Transverse colon (tissue), 4 donors: ENCODE data around the gene NOL11. TPM values are rescaled to one million over a fixed set of nuclear protein-coding genes. Genes with fewer than 3 reads are reported as not detected.
"Not testable (repeated sequence)": the region's sequence is repeated elsewhere in the genome, so short reads cannot be mapped to it uniquely, and the experiment has no call there.

Source experiments
- DNase-seq: peaks from one replicate; pipeline ENCODE4 v3.0.0-alpha.2; 2019
- H3K27ac ChIP-seq, 4 donors: fragments of 200-600 bp; sonication (generic); 2 replicates each; pipeline ENCODE4 v1.5.1; 2016 to 2018; ENCODE audit warnings: inconsistent platforms in 4 of 4
- H3K27me3 ChIP-seq: fragments of 200-600 bp; sonication (generic); 2 replicates; pipeline ENCODE4 v1.5.1; 2017; ENCODE audit warnings: inconsistent platforms
- H3K36me3 ChIP-seq, 4 donors: fragments of 200-600 bp; sonication (generic); 2 replicates each; pipeline ENCODE4 v1.5.1; 2017 to 2019; ENCODE audit warnings: inconsistent platforms in 4 of 4
- H3K4me1 ChIP-seq, 4 donors: fragments of 200-600 bp; sonication (generic); 2 replicates each; pipeline ENCODE4 v1.5.1; 2017 to 2020; ENCODE audit warnings: inconsistent platforms in 4 of 4
- H3K4me3 ChIP-seq, 4 donors: fragments of 200-600 bp; sonication (generic); 1 replicate in 1 of 4; 2 replicates in 3 of 4; pipeline versions ENCODE4 v1.5.1 to v1.6.1; 2017 to 2019; ENCODE audit warnings: inconsistent platforms in 4 of 4
- H3K9me3 ChIP-seq, 2 donors: fragments of 200-600 bp; sonication (generic); 2 replicates each; pipeline ENCODE4 v1.5.1; 2017 to 2019; ENCODE audit warnings: inconsistent platforms in 2 of 2
- EP300 ChIP-seq: sonication (generic); formaldehyde crosslinking; IDR thresholded peaks from one replicate; pipeline ENCODE4 v1.6.1; 2017; ENCODE audit warnings: antibody characterized with exemption, low read depth
- POLR2A ChIP-seq: fragments of 450-650 bp; IDR thresholded peaks from one replicate; pipeline ENCODE4 v1.6.1; 2016; ENCODE audit warnings: antibody characterized with exemption, mild to moderate bottlenecking, moderate library complexity
- POLR2AphosphoS5 ChIP-seq, 3 donors: sonication (generic); formaldehyde crosslinking; IDR thresholded peaks; one replicate each; pipeline ENCODE4 v1.6.1; 2016; ENCODE audit warnings: antibody characterized with exemption in 3 of 3
- WGBS, 2 donors: methylation state at CpG; one replicate each; pipeline ENCODE4 v1.1.5; 2018; ENCODE audit warnings: low coverage in 1 of 2; 5-methylcytosine and 5-hydroxymethylcytosine counted together
- in situ Hi-C, 4 donors: fragments of 200-750 bp; cut with MboI; loops; one replicate each; pipeline versions ENCODE4 v1.15.0 to v1.15.1; 2017; ENCODE audit warnings: low sequenced_read_pairs in 3 of 4, low pct_ligation_motif_present in 1 of 4, low pct_unique_long_range_greater_than_20kb in 1 of 4
- intact Hi-C: fragments of 100-400 bp; cut with DNase I; formaldehyde crosslinking; loops from one replicate; pipeline ENCODE4 v1.15.1; 2023; ENCODE audit warnings: low total_unique reads
- total RNA-seq, 4 donors: library from RNA; depleted of rRNA; stranded (reverse); fragments of >200 nt; gene quantifications; one replicate each; pipeline ENCODE4 v1.1.0, GENCODE V29; 2016
- TF ChIP-seq, protein P1 (sequence below), 5 experiments: fragments of 200-600 bp in 3 of 5; fragments of 450-650 bp in 2 of 5; sonication (generic) in 3 of 5; IDR thresholded peaks; 1 replicate in 2 of 5; 2 replicates in 3 of 5; pipeline ENCODE4 v1.5.1; 2016 to 2017; ENCODE audit warnings: antibody characterized with exemption in 5 of 5, inconsistent platforms in 3 of 5, mild to moderate bottlenecking in 2 of 5, moderate library complexity in 1 of 5

NOL11 gene
- total RNA-seq, 4 donors from 2014 or later = 7.1 to 44.0 (median 27.1) TPM

DNA sequence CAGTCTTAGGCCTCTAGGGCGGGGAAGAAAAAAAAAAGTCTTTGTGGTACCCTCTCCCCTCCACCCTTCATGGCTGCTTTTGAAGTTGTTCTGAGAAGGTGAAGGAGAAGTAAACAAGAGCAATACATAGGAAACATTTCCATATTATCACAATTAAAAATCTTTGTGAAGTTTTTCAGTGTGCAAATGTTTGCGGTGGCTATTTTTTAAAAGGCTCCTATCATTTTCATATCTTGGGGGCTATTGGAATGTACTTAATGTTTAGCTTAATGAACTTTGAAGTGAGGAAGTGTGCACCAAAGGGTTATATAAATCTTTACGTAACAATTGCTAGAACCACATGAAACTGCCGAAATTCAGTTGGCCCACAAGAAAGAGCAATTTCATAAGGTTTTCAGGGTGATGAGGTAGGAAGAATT is 7.6 kb downstream of the NOL11 start:
- Histone ChIP-seq H3K36me3 (peaks cover 0 to 72% (median 35%) of the 10 kb centered on the region in 4 donors), H3K27ac (no peak overlapping the region), H3K4me3 (no peak overlapping the region), H3K27me3 (no peaks in the 10 kb centered on the region), H3K9me3 (no peaks in the 10 kb centered on the region), H3K4me1 (no peaks in the 10 kb centered on the region)
- no peak for DNase-seq
- WGBS, 2 donors = 80 to 90% methylated on average over 4 of the region's 4 CpGs
- TF ChIP-seq EP300 (no peak), POLR2A (no peak), POLR2AphosphoS5 (IDR thresholded peaks at IDR 0.05) (no peak)
- TF ChIP-seq, protein P1, sequence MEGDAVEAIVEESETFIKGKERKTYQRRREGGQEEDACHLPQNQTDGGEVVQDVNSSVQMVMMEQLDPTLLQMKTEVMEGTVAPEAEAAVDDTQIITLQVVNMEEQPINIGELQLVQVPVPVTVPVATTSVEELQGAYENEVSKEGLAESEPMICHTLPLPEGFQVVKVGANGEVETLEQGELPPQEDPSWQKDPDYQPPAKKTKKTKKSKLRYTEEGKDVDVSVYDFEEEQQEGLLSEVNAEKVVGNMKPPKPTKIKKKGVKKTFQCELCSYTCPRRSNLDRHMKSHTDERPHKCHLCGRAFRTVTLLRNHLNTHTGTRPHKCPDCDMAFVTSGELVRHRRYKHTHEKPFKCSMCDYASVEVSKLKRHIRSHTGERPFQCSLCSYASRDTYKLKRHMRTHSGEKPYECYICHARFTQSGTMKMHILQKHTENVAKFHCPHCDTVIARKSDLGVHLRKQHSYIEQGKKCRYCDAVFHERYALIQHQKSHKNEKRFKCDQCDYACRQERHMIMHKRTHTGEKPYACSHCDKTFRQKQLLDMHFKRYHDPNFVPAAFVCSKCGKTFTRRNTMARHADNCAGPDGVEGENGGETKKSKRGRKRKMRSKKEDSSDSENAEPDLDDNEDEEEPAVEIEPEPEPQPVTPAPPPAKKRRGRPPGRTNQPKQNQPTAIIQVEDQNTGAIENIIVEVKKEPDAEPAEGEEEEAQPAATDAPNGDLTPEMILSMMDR (IDR thresholded peaks at IDR 0.05) = no peak
- in situ Hi-C loops (no loop called here), intact Hi-C loops (no loop called here)

DNA sequence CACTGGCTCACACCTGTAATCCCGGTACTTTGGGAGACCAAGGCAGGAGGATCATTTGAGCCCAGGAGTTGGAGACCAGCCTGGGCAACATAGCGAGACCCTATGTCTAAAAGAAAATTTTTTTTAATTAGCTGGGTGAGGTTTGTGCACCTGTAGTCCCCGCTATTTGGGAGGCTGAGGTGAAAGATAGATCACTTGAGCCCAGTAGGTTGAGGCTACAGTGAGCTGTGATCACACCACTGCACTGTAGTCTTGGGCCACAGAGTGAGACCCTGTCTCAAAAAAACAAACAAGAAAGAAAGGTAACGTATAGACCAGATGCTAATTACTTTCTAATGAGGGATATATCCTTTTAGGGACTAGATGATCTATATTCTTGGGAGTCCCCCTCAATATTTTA is 8.1 kb downstream of the NOL11 start:
- no peak overlapping the region for H3K4me3 ChIP-seq
- no peaks in the 10 kb centered on the region for H3K9me3 ChIP-seq
- no peaks in the 10 kb centered on the region for H3K27me3 ChIP-seq
- intact Hi-C loops (no loop called here), in situ Hi-C loops (no loop called here)
- 85 to 96% methylated on average over 2 to 4 of the region's 4 CpGs for WGBS, 2 donors
- no peaks in the 10 kb centered on the region for H3K4me1 ChIP-seq
- H3K36me3 ChIP-seq = peaks cover 0 to 74% (median 36%) of the 10 kb centered on the region in 4 donors
- no peak overlapping the region for H3K27ac ChIP-seq
- TF ChIP-seq EP300 (no peak), POLR2AphosphoS5 (IDR thresholded peaks at IDR 0.05) (no peak)
- TF ChIP-seq, protein P1 (IDR thresholded peaks at IDR 0.05) = no peak
- no peak for DNase-seq

DNA sequence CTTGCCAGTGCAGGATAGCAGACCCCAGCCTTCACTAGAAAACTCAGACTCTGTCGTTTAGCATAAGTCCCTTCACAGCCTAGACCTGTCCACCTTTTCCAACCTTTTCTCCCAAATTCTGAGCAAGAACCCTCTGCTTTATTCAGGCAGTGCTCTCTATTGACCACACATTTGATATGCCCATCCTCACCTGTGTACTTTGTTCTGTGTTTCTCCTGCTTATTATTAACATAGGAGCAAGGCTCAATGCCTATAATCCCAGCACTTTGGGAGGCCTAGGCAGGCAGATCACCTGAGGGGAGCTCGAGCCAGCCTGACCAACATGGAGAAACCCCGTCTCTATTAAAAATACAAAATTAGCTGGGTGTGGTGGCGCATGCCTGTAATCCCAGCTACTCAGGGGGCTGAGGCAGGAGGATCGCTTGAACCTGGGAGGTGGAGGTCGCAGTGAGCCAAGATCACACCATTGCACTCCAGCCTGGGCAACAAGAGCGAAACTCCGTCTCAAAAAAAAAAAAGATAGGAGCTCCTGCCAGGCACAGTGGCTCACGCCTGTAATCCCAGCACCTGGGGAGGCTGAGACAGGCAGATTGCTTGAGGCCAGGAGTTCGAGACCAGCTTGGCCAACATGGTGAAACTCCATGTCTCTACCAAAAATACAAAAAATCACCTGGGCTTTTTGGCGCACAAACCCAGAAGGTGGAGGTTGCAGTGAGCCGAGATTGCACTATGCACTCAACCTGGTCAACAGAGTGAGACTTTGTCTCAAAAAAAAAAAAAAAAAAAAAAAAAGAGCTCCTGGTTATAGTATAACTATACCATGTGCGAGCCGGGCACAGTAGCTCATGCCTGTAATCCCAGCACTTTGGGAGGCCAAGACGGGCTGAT is 9.7 kb downstream of the NOL11 start:
- H3K4me1 ChIP-seq, DNase-seq, H3K4me3 ChIP-seq, in situ Hi-C loops, H3K27ac ChIP-seq, H3K27me3 ChIP-seq, intact Hi-C loops, H3K9me3 ChIP-seq: not testable (repeated sequence)
- peaks cover 0 to 75% (median 35%) of the 10 kb centered on the region in 4 donors for H3K36me3 ChIP-seq
- WGBS, 2 donors = 86 to 88% methylated on average over 8 to 15 of the region's 15 CpGs

DNA sequence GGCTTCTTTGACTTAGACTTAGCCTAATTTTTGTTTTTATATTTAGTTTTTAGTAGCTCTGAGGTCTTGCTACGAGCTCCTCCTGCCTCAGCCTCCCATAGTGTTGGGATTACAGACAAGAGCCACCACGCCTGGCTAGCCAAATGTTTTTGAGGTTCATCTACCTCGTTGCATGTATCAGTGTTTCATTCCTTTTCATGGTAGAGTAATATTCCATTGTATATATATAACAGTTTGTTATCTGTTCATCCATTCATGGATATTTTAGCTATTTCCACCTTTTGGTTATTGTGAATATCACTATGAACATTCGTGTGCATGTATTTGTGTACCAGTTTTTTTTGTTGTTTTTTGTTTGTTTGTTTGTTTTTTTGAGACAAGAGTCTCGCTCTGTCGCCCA is 12.2 kb downstream of the NOL11 start:
- Histone ChIP-seq H3K4me1 (no peaks in the 10 kb centered on the region), H3K9me3 (no peaks in the 10 kb centered on the region), H3K4me3 (no peak overlapping the region), H3K36me3 (peaks cover 0 to 63% (median 31%) of the 10 kb centered on the region in 4 donors), H3K27me3 (no peaks in the 10 kb centered on the region), H3K27ac (no peak overlapping the region)
- DNase-seq = no peak
- TF ChIP-seq EP300 = no peak
- TF ChIP-seq POLR2A = no peak
- TF ChIP-seq POLR2AphosphoS5 (IDR thresholded peaks at IDR 0.05) = no peak
- TF ChIP-seq, protein P1 (IDR thresholded peaks at IDR 0.05) = no peak
- in situ Hi-C loops (no loop called here), intact Hi-C loops (no loop called here)
- WGBS, 2 donors = 90 to 93% methylated on average over 5 to 6 of the region's 6 CpGs
